Karpas-422 (cell line): ENCODE measurements around the gene CHRNG. TPM values are rescaled to one million over a fixed set of nuclear protein-coding genes. Genes with fewer than 3 reads are reported as not detected.

Experiments used
- DNase-seq: peaks from one replicate; pipeline ENCODE4 v3.0.0-alpha.2; 2015
- H2AFZ ChIP-seq: fragments of 200-600 bp; sonication (generic); 2 replicates; pipeline ENCODE4 v1.6.1; 2014; ENCODE audit warnings: antibody characterized with exemption, low read length, mixed read lengths
- H3K27ac ChIP-seq: fragments of 200-600 bp; sonication (generic); 2 replicates; pipeline ENCODE4 v1.5.1; 2014; ENCODE audit warnings: mild to moderate bottlenecking, low read length, moderate library complexity
- H3K27me3 ChIP-seq: fragments of 200-600 bp; sonication (generic); 2 replicates; pipeline ENCODE4 v1.6.1; 2014; ENCODE audit warnings: low read length, mixed read lengths
- H3K36me3 ChIP-seq: fragments of 200-600 bp; sonication (generic); 2 replicates; pipeline ENCODE4 v1.6.1; 2014; ENCODE audit warnings: low read length, mixed read lengths; ENCODE audit not compliant: insufficient read depth
- H3K4me1 ChIP-seq: fragments of 200-600 bp; sonication (generic); 2 replicates; pipeline ENCODE4 v1.6.1; 2014; ENCODE audit warnings: mild to moderate bottlenecking, low read length, mixed read lengths
- H3K4me2 ChIP-seq: fragments of 200-600 bp; sonication (generic); 2 replicates; pipeline ENCODE4 v1.6.1; 2014; ENCODE audit warnings: low read length, low read depth, mild to moderate bottlenecking; ENCODE audit not compliant: poor library complexity, severe bottlenecking
- H3K4me3 ChIP-seq: fragments of 200-600 bp; sonication (generic); 2 replicates; pipeline ENCODE4 v1.5.1; 2014; ENCODE audit warnings: mild to moderate bottlenecking, antibody characterized with exemption, low read length, mixed read lengths
- H3K79me2 ChIP-seq: fragments of 200-600 bp; sonication (generic); 2 replicates; pipeline ENCODE4 v1.6.1; 2014; ENCODE audit warnings: mild to moderate bottlenecking, low read length, mixed read lengths
- H3K9ac ChIP-seq: fragments of 200-600 bp; sonication (generic); 2 replicates; pipeline ENCODE4 v1.6.0; 2014; ENCODE audit warnings: low read length
- H3K9me2 ChIP-seq: fragments of 200-600 bp; sonication (generic), shearing (Covaris generic); replicated peaks from 2 replicates; pipeline ENCODE4 v1.6.0; 2014; ENCODE audit warnings: mild to moderate bottlenecking, low read length, moderate library complexity; ENCODE audit not compliant: insufficient read depth
- H3K9me3 ChIP-seq: fragments of 300-700, 200-600 bp; sonication (generic); 2 replicates; pipeline ENCODE4 v1.6.1; 2014; ENCODE audit warnings: low read length, mixed read lengths
- H4K20me1 ChIP-seq: fragments of 200-600 bp; sonication (generic); 2 replicates; pipeline ENCODE4 v1.6.1; 2014; ENCODE audit warnings: mild to moderate bottlenecking, antibody characterized with exemption, low read length, low read depth; ENCODE audit not compliant: insufficient read depth
- total RNA-seq: library from RNA; depleted of rRNA; stranded (reverse); fragments of >200 nt; shearing (Covaris generic); gene quantifications from 2 replicates; pipeline ENCODE4 v1.2.3, GENCODE V29; 2014; ENCODE audit warnings: low replicate concordance

CHRNG gene
- total RNA-seq, 1 experiment from 2014 or later, result not detected

DNA sequence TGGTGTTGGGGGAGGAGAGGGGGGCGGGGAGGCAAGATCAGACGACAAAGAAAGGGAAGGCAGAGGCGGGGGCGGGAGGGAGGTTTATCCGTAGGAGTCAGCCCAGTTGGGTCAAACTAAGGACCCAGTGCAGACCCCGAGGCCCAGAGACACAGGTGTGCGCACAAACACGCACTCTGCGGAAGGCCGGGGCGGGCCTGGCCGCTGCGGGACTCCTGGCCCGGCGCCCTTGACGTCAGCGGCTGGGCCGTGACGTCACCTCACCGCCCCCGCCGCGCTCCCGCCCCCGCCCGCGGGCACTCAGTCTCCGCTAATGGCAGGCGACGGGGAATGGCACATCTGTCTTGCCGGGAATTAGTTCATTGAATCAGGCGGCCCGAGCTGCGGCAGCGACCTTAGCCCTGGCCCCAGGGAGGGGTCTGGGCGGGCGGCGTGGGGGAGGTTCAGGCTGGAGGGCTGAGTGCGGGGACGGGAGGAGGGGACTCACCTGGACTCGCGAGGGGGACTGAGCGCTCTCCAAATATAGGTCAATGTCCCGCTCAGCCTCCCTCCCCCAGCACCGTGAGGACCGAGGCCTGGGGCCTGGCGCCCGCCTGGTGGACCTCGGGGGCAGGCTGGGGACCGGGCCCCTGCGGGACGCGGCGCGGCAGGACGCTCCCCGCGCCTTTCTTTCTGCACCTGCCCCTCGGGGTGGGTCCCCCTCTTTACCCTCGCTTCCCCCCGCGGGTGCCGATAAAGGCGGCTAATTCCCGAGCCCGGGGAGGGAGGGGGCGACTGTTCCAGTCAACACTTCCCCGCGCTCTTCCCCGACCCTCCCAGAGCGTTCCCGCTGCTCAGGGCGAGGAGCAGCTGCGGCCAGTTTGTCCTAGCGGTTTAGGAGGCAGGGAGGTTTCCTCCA lies 36.3 kb upstream of the CHRNG start:
- no peaks in the 10 kb centered on the region for H3K9me2 ChIP-seq
- peaks cover 3% of the 10 kb centered on the region; the same call in 1 of the 2 replicates for H3K4me1 ChIP-seq
- H3K27ac ChIP-seq, result no peak overlapping the region
- H3K9me3 ChIP-seq, result no peaks in the 10 kb centered on the region
- H3K36me3 ChIP-seq, result no peaks in the 10 kb centered on the region
- no peaks in the 10 kb centered on the region for H4K20me1 ChIP-seq
- H3K27me3 ChIP-seq, result no peaks in the 10 kb centered on the region
- no peak overlapping the region for H3K4me3 ChIP-seq
- H3K79me2 ChIP-seq, result no peaks in the 10 kb centered on the region
- no peak overlapping the region for H2AFZ ChIP-seq
- no peak overlapping the region for H3K9ac ChIP-seq
- no peak for DNase-seq
- no peak overlapping the region for H3K4me2 ChIP-seq

DNA sequence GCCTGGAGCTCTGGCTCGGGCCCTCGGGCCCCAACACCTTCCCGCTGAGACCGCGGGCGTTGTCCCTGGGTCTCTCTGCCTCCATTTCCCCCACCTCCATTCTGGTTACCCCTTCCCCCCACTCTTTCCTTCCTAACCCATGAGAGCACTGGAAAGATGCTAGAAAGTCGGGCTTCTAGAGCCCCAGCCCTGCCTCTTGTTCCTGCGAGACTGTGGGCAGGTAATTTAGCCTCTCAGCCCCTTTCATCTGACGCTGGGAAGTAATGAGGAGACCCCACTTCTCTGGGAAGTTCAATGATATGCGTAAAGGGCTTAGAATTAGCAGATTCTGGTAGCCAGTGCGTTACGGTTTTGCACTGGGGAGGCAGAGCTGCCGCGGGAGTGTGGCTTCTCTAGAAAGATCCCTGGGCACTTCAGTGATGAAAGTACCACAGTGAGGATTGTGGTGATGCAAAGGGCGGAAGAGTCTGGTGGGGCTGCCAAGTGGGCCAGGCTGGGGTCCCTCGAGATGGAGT lies 35.6 kb upstream of the CHRNG start:
- H3K36me3 ChIP-seq, result no peaks in the 10 kb centered on the region
- no peak overlapping the region for H3K4me2 ChIP-seq
- no peaks in the 10 kb centered on the region for H3K9me2 ChIP-seq
- no peak overlapping the region for H3K27ac ChIP-seq
- no peaks in the 10 kb centered on the region for H3K79me2 ChIP-seq
- no peaks in the 10 kb centered on the region for H4K20me1 ChIP-seq
- peaks cover 3% of the 10 kb centered on the region; the same call in 1 of the 2 replicates for H3K4me1 ChIP-seq
- H3K4me3 ChIP-seq, result no peak overlapping the region
- H3K9ac ChIP-seq, result no peak overlapping the region
- H2AFZ ChIP-seq, result no peak overlapping the region
- no peaks in the 10 kb centered on the region for H3K27me3 ChIP-seq
- DNase-seq, result no peak
- H3K9me3 ChIP-seq, result no peaks in the 10 kb centered on the region

DNA sequence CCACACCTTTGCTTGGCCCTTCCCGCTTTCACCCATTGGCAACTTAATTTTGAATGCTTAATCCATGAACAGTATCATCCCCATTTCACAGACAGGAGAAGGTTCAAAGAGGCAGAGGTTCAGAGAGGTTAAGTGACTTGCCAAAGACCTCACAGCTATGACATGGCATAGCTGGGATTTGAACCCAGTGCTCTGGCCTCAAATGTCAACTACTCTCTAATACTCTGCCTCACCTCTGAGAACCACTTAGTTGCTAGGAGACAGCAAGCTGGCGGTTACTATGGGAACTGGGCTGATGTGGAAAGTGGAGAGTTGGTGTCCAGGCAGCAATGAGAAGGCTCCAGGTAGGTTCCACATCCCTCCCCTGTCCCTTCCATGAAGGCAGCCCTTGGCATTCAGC lies 35.1 kb upstream of the CHRNG start:
- no peak overlapping the region for H2AFZ ChIP-seq
- no peak overlapping the region for H3K4me2 ChIP-seq
- no peak overlapping the region for H3K27ac ChIP-seq
- DNase-seq, result peak; percentile 59
- H3K79me2 ChIP-seq, result no peaks in the 10 kb centered on the region
- H4K20me1 ChIP-seq, result no peaks in the 10 kb centered on the region
- peaks cover 3% of the 10 kb centered on the region; the same call in 1 of the 2 replicates for H3K4me1 ChIP-seq
- H3K9ac ChIP-seq, result no peak overlapping the region
- H3K9me2 ChIP-seq, result no peaks in the 10 kb centered on the region
- no peaks in the 10 kb centered on the region for H3K36me3 ChIP-seq
- H3K27me3 ChIP-seq, result no peaks in the 10 kb centered on the region
- H3K4me3 ChIP-seq, result no peak overlapping the region
- H3K9me3 ChIP-seq, result no peaks in the 10 kb centered on the region

DNA sequence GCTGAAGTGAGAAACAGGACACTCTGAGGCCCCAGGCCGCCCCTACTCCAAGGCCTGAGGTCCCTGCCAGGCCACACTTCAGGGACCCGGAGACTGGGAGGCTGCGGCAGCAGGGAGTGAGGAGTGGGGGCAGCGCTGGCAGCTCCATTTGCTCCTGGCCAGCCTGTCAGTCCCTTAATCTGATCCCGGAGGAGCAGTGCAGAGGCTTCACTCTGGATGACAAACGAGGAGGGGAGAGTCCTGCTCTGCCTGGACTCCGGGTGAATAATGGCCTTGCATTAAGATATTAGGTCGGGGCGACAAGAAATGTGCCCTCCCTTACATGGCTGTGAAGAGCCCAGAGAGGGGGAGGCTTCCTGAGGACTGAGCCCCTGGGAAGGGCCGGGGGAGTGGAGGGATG lies 33.6 kb upstream of the CHRNG start:
- Histone ChIP-seq H3K9me3 (no peaks in the 10 kb centered on the region), H3K4me3 (no peak overlapping the region), H3K9ac (no peak overlapping the region), H3K27ac (no peak overlapping the region), H3K4me1 (peaks cover 3% of the 10 kb centered on the region; the same call in 1 of the 2 replicates), H4K20me1 (no peaks in the 10 kb centered on the region), H3K27me3 (no peaks in the 10 kb centered on the region), H3K9me2 (no peaks in the 10 kb centered on the region), H3K36me3 (no peaks in the 10 kb centered on the region), H2AFZ (no peak overlapping the region), H3K79me2 (no peaks in the 10 kb centered on the region), H3K4me2 (no peak overlapping the region)
- DNase-seq, result no peak

DNA sequence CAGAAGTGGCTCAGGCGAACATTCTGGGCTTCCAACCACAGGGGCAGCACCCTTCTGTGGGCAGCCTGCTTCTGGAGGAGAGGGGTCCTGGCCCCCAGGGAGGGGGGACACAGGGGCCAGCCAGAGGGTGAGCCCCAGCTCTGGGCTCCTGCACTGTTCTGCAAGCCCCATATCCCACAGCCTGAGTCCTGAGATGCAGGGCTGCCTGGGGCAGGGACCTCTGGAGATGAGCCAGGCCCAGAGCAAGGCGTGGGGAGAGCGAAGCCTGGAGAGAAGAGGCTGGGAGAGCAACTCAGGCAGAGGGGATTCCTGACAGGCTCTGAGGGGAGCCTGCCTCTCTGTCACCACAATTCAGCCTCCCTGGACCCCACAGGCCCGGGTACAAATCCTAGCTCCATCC lies 32.8 kb upstream of the CHRNG start:
- H4K20me1 ChIP-seq, result no peaks in the 10 kb centered on the region
- H2AFZ ChIP-seq, result no peak overlapping the region
- no peaks in the 10 kb centered on the region for H3K9me3 ChIP-seq
- no peaks in the 10 kb centered on the region for H3K9me2 ChIP-seq
- no peak overlapping the region for H3K27ac ChIP-seq
- no peaks in the 10 kb centered on the region for H3K36me3 ChIP-seq
- no peak overlapping the region for H3K4me2 ChIP-seq
- no peaks in the 10 kb centered on the region for H3K27me3 ChIP-seq
- no peak overlapping the region for H3K4me3 ChIP-seq
- peaks cover 7% of the 10 kb centered on the region for H3K4me1 ChIP-seq
- no peaks in the 10 kb centered on the region for H3K79me2 ChIP-seq
- no peak for DNase-seq
- H3K9ac ChIP-seq, result no peak overlapping the region

DNA sequence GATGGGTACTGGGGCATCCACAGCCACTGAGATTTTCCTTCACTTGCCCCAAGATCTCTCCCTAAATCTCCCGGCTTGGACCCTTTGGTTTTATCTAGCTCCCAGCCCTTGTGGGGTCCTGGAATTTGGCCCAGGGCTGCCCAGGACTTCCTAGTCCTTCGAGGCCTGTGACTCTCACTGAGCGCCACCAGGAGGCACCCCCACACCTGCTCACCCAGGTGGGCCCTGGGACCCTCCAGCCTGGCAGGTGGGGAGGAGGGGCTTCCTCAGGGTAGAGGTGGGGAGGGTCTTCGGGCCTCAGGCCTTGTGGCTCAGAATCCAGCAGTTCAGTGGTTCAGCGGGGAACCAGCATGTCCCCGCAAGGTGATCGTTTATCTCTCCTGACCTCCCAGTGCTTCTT lies 31.2 kb upstream of the CHRNG start:
- H3K4me1 ChIP-seq, result peaks cover 12% of the 10 kb centered on the region
- no peak overlapping the region for H3K4me2 ChIP-seq
- no peak overlapping the region for H3K27ac ChIP-seq
- H3K4me3 ChIP-seq, result no peak overlapping the region
- no peaks in the 10 kb centered on the region for H3K9me3 ChIP-seq
- no peaks in the 10 kb centered on the region for H4K20me1 ChIP-seq
- no peak overlapping the region for H3K9ac ChIP-seq
- H3K27me3 ChIP-seq, result no peaks in the 10 kb centered on the region
- DNase-seq, result no peak
- H3K36me3 ChIP-seq, result no peaks in the 10 kb centered on the region
- H3K9me2 ChIP-seq, result no peaks in the 10 kb centered on the region
- no peak overlapping the region for H2AFZ ChIP-seq
- H3K79me2 ChIP-seq, result no peaks in the 10 kb centered on the region

DNA sequence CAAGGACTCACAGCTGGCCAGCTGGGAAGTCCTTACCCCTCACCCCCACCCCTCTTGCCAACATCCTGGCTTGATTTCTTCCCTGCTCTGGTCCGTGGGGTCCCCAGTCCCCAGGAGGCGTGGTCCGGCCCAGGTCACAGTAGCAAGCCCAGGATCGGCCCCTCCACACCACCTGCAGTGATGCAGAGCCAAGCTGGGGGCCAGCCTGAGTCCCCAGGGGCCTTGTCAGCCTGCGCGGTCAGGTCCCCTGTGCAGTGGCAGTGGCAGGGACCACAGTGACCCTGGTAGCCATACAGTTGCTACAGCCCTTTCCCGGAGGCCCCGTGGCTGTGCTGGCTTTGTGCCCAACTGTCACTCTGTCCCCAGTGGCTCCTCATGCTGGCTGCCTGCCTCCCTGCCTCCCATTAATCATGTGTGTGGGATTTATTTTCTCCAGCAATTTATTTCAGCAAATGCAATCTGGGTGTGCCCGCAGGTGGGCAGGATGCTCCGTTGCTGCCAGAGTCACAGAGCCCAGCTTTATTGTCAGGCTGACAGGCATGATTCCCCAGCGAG lies 28.1 kb upstream of the CHRNG start:
- H3K79me2 ChIP-seq, result no peaks in the 10 kb centered on the region
- no peaks in the 10 kb centered on the region for H3K9me2 ChIP-seq
- no peak overlapping the region for H3K4me2 ChIP-seq
- DNase-seq, result no peak
- no peak overlapping the region for H3K27ac ChIP-seq
- H2AFZ ChIP-seq, result no peak overlapping the region
- no peaks in the 10 kb centered on the region for H3K27me3 ChIP-seq
- H3K4me3 ChIP-seq, result no peak overlapping the region
- no peaks in the 10 kb centered on the region for H3K9me3 ChIP-seq
- H4K20me1 ChIP-seq, result no peaks in the 10 kb centered on the region
- H3K4me1 ChIP-seq, result peaks cover 12% of the 10 kb centered on the region
- H3K9ac ChIP-seq, result no peak overlapping the region
- H3K36me3 ChIP-seq, result no peaks in the 10 kb centered on the region

DNA sequence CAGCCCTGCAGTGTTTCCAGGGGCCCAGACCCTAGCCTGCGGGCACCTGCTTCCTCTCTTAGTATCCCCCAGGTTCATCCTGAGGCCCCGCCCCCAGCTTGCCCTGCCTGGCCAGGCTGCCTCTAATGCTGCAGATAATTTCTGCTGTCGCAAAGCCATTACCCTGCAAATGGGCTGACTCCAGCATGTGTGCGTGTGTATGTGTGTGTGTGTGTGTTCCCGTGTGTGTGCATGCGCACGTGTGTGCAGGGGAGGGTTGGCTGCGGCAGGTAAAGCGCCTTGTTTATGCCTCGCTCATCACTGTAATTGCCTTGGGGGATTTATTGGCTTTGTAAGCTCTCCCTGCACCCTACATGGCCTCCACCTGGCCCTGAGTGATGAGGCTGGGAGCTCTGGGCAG lies 26.9 kb upstream of the CHRNG start:
- Histone ChIP-seq H3K79me2 (no peaks in the 10 kb centered on the region), H3K9me3 (no peaks in the 10 kb centered on the region), H3K27ac (no peak overlapping the region), H3K4me1 (peaks cover 12% of the 10 kb centered on the region), H4K20me1 (no peaks in the 10 kb centered on the region), H2AFZ (no peak overlapping the region), H3K9me2 (no peaks in the 10 kb centered on the region), H3K27me3 (no peaks in the 10 kb centered on the region), H3K4me3 (no peak overlapping the region), H3K36me3 (no peaks in the 10 kb centered on the region), H3K9ac (no peak overlapping the region), H3K4me2 (no peak overlapping the region)
- DNase-seq, result no peak
